Mammary microvascular endothelial cell (primary cell): ENCODE data around the gene NIT2. TPM values are rescaled to one million over a fixed set of nuclear protein-coding genes. Genes with fewer than 3 reads are reported as not detected.

Experiments
- total RNA-seq: library from RNA; depleted of rRNA; stranded (reverse); fragments of >200 nt; gene quantifications from 2 replicates; pipeline ENCODE4 v1.2.3, GENCODE V29; 2015

The NIT2 gene, protein sequence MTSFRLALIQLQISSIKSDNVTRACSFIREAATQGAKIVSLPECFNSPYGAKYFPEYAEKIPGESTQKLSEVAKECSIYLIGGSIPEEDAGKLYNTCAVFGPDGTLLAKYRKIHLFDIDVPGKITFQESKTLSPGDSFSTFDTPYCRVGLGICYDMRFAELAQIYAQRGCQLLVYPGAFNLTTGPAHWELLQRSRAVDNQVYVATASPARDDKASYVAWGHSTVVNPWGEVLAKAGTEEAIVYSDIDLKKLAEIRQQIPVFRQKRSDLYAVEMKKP
- 17.2 and 21.3 TPM in 2 replicates for total RNA-seq

GRCh38 chr3:100334488-100335351 is at the start of gene NIT2:
Gene NIT2, plus strand, starts transcription at chr3:100334757. Its CDS starts 35 bp downstream, at chr3:100334792.

DNA sequence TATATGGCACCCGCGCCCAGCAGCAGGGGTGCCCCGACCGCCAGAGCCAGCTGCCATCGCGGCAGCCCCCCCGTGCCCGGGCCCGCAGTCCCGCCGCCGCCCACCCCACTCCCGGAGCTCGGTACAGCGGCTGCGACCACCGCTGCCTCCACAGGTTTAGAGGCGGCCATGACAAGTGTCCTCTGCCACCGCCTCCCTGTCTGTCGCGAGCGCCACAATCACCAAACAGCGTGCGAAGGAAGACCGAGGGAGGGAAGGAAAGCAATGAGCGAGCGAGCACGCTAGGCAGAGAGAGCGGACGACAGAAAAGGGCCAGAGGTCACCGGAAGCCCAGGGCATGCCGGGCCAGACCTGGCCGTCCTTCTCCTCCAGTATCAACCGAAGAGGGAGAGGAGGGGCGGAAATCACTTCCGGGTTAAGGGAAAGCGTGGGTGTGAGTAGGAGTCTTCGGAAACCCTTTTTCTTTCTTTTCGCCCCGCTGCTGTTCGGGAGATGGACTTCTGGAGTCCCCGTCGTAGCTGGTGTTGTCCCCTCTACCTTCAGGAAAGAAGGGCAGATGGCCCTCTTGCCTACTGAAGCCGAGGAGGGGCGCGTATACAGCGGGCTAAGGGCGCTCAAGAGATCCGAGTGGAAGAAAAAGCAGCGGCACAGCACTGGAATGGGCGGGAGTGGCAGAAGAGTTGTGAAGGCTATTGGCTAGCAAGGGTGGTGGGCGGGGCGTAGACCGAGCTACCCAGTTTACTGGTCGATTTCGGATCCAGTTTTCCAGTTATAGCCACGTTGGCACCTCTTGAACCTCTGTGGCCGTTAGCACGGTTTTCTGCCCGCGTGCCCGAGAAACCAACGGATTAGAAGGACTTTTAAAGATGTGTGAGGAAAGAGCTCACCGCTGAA is 66.5 kb downstream of the NIT2 start, which contains the start of the genes LNP1 and TOMM70:
TSS of gene LNP1 (plus strand) at position 760 of the 894 bp plus-strand sequence. CDS start 28,191 bp downstream, outside the sequence.
TSS of gene TOMM70 (minus strand) at position 310 of the 894 bp plus-strand sequence. CDS start at position 170, 140 bp downstream.

Other genes with a start within 250 kb of the NIT2 start
- 26.1 and 39.2 TPM in 2 replicates for gene FILIP1L, start 220.3 kb upstream of the NIT2 start, total RNA-seq
- gene TBC1D23, start 73.8 kb upstream of the NIT2 start, total RNA-seq = 28.5 and 31.5 TPM in 2 replicates
- 30.4 and 38.7 TPM in 2 replicates for gene TOMM70, start 66.3 kb downstream of the NIT2 start, total RNA-seq
- 0.69 and 1.2 TPM in 2 replicates for gene LNP1, start 66.8 kb downstream of the NIT2 start, total RNA-seq
- gene TMEM45A, start 157.9 kb downstream of the NIT2 start, total RNA-seq = 2.3 and 2.5 TPM in 2 replicates